ENCODE data around the gene IRX6. TPM values are rescaled to one million over a fixed set of nuclear protein-coding genes. Genes with fewer than 3 reads are reported as not detected.

Gene IRX6
- total RNA-seq, 1 experiment from 2014 or later = not detected

DNA sequence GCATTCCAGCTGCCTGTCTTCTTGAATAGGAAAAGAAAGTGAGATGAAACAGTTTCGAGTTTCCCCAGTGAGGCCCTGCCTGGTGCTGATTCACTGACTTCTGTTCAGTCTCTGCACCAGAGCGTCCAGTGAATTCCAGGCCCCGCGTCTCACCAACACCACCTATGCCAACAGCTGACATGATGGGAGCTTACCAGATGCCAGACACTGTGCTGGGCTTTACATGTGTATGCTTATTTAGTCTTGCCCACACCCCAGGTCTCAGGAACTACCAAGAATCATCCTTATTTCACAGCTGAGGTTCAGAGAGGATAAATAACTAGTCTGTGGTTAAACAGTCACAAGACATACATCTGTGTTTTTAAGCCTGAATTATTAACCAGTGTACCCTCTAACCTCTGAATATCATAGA, 29.1 kb upstream of the IRX6 start:
- no peak for DNase-seq
- Histone ChIP-seq H3K27me3 (ENCODE audit: control insufficient read depth, insufficient read depth, low read length) (no peaks in the 10 kb centered on the region), H3K36me3 (replicated peaks; ENCODE audit: control insufficient read depth, insufficient read depth, low read length) (no peaks in the 10 kb centered on the region), H3K4me3 (ENCODE audit: insufficient read depth, low read depth, low read length) (no peak overlapping the region)

GRCh38 chr16:55297062-55297909, 26.7 kb upstream of the IRX6 start:
- no peaks in the 10 kb centered on the region for H3K36me3 ChIP-seq (replicated peaks; ENCODE audit: control insufficient read depth, insufficient read depth, low read length)
- no peak overlapping the region for H3K4me3 ChIP-seq (ENCODE audit: insufficient read depth, low read depth, low read length)
- H3K27me3 ChIP-seq (ENCODE audit: control insufficient read depth, insufficient read depth, low read length) = no peaks in the 10 kb centered on the region
- no peak for DNase-seq

GRCh38 chr16:55297910-55298479, 26.0 kb upstream of the IRX6 start:
- Histone ChIP-seq H3K4me3 (ENCODE audit: insufficient read depth, low read depth, low read length) (no peak overlapping the region), H3K27me3 (ENCODE audit: control insufficient read depth, insufficient read depth, low read length) (no peaks in the 10 kb centered on the region), H3K36me3 (replicated peaks; ENCODE audit: control insufficient read depth, insufficient read depth, low read length) (no peaks in the 10 kb centered on the region)
- no peak for DNase-seq

DNA sequence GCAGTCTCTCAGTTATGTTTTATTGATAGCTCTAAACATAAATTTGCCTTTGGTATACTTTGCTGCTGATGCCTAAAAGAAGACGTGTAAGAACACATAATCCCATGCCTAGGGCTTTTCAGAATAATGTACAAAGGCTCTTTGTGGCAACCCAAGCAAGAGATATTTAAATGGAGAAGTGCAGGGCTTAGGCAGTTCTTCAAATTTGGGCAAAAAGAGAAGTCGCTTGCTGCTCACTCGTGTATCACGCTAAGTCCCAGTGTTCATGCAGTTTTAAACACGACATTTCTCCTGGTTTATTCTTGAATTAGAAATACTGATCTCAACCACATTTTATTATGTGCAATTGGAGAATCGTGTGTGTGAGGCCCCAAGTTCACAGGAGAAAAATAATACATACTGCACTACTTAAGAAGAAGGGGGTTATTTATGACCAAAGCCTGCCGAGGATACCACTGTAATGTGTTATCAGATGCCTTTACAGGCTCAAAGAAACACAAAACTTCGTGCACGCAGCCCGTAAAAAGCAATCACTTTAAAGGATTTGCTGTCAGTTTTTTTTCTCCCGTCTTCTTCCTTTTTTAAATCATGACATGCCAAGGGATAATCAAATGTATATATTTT, 22.5 kb upstream of the IRX6 start:
- DNase-seq = no peak
- Histone ChIP-seq H3K36me3 (replicated peaks; ENCODE audit: control insufficient read depth, insufficient read depth, low read length) (no peaks in the 10 kb centered on the region), H3K4me3 (ENCODE audit: insufficient read depth, low read depth, low read length) (no peak overlapping the region), H3K27me3 (ENCODE audit: control insufficient read depth, insufficient read depth, low read length) (no peaks in the 10 kb centered on the region; the same call in 1 of the 2 replicates)

- DNase-seq = no peak
- Histone ChIP-seq H3K4me3 (ENCODE audit: insufficient read depth, low read depth, low read length) (no peak overlapping the region), H3K27me3 (ENCODE audit: control insufficient read depth, insufficient read depth, low read length) (no peaks in the 10 kb centered on the region; the same call in 1 of the 2 replicates)
These were observed 21.4 kb upstream of the IRX6 start for GRCh38 chr16:55302635-55303034.

DNA sequence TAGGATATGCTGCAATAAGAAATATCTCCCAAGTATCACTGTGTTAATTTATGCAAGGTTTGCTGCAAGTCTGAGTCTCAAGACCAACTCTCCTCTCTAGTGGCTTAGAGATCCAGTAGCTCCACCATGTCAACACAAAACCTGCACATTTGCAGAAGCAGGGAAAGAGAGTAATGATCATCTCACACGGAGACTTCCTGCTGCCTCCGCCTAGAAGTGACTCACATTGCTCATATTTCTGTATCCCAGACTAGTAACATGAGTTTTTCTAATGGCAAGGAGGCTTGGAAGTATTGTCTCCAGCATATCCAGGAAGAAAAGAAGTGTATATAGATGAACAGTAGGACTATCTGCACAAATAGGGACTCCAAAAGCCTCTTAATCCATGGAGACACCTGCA, 15.0 kb upstream of the IRX6 start:
- DNase-seq = no peak
- no peaks in the 10 kb centered on the region for H3K36me3 ChIP-seq (replicated peaks; ENCODE audit: control insufficient read depth, insufficient read depth, low read length)
- H3K27me3 ChIP-seq (ENCODE audit: control insufficient read depth, insufficient read depth, low read length) = peaks cover 2% of the 10 kb centered on the region
- H3K4me3 ChIP-seq (ENCODE audit: insufficient read depth, low read depth, low read length) = no peak overlapping the region

More at GRCh38 chr16:55302635-55303034, 21.4 kb upstream of the IRX6 start:
- no peaks in the 10 kb centered on the region for H3K36me3 ChIP-seq (replicated peaks; ENCODE audit: control insufficient read depth, insufficient read depth, low read length)

DNA sequence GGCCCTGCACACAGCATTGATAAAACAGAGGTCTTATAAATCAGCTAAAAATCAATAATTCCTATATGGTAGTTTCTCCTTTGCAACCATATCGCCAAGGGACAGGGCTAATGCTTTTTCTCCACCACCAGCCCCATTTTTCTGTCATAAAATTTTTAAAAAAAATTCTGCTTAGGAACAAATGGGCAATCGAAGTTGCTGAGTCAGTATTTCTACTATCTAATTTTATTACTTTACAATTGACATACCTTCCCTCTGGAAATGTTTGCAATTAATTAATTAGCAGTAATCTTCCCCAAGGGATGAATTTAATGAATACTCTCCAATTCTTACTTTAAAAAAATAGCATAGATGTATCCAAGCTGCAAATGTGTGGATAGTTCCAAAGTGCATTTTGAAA, 1.7 kb upstream of the IRX6 start:
- H3K4me3 ChIP-seq (ENCODE audit: insufficient read depth, low read depth, low read length) = no peak overlapping the region
- DNase-seq = no peak
- H3K27me3 ChIP-seq (ENCODE audit: control insufficient read depth, insufficient read depth, low read length) = peaks cover 50% of the 10 kb centered on the region
- H3K36me3 ChIP-seq (replicated peaks; ENCODE audit: control insufficient read depth, insufficient read depth, low read length) = no peaks in the 10 kb centered on the region

GRCh38 chr16:55324285-55325079, 479 bp downstream of the IRX6 start:
- Histone ChIP-seq H3K4me3 (ENCODE audit: insufficient read depth, low read depth, low read length) (peak overlapping the region; percentile 59), H3K36me3 (replicated peaks; ENCODE audit: control insufficient read depth, insufficient read depth, low read length) (no peaks in the 10 kb centered on the region), H3K27me3 (ENCODE audit: control insufficient read depth, insufficient read depth, low read length) (peaks cover 71% of the 10 kb centered on the region)
- DNase-seq = peak; percentile 72

- peaks cover 77% of the 10 kb centered on the region for H3K27me3 ChIP-seq (ENCODE audit: control insufficient read depth, insufficient read depth, low read length)
- H3K4me3 ChIP-seq (ENCODE audit: insufficient read depth, low read depth, low read length) = peak overlapping the region; percentile 59
- DNase-seq = peak; percentile 55
- no peaks in the 10 kb centered on the region for H3K36me3 ChIP-seq (replicated peaks; ENCODE audit: control insufficient read depth, insufficient read depth, low read length)
These were observed 1.1 kb downstream of the IRX6 start for GRCh38 chr16:55325080-55325447.

DNA sequence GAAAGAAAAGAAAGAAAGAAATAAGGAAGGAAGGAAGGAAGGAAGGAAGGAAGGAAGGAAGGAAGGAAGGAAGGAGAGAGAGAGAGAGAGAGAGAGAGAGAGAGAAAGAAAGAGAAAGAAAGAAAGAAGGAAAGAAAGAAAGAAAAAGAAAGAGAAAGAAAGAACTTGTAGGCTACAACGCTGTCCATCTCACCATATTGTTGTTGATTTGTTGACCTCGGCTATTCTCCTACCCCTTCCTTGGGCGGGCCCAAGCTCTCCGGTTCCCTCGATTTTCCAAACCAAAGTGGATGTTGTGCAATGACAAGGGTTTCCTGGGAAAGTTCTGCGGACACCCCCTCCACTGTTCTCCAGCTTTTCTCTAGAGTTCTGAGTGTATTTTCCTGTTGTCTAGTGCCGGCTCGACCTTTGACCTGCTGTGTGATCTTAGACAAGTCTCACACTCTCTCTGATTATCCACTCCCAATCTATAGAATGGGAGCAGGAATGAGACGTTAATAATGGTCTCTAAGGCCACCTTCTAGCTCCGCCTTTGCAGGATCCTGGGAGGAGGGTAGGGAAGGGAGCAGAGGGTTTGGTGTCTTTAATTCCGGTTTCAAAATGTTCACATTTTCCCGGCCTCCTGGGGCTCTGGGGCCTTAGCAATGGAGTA, 1.6 kb downstream of the IRX6 start:
- no peak for DNase-seq
- no peaks in the 10 kb centered on the region for H3K36me3 ChIP-seq (replicated peaks; ENCODE audit: control insufficient read depth, insufficient read depth, low read length)

GRCh38 chr16:55326261-55327092, 2.5 kb downstream of the IRX6 start:
- Histone ChIP-seq H3K36me3 (replicated peaks; ENCODE audit: control insufficient read depth, insufficient read depth, low read length) (no peaks in the 10 kb centered on the region), H3K4me3 (ENCODE audit: insufficient read depth, low read depth, low read length) (no peak overlapping the region), H3K27me3 (ENCODE audit: control insufficient read depth, insufficient read depth, low read length) (peaks cover 91% of the 10 kb centered on the region)
- DNase-seq = peak; percentile 33

More for the DNA sequence above, 1.6 kb downstream of the IRX6 start:
- no peak overlapping the region for H3K4me3 ChIP-seq (ENCODE audit: insufficient read depth, low read depth, low read length)
- H3K27me3 ChIP-seq (ENCODE audit: control insufficient read depth, insufficient read depth, low read length) = peaks cover 82% of the 10 kb centered on the region

- H3K4me3 ChIP-seq (ENCODE audit: insufficient read depth, low read depth, low read length) = peak overlapping the region; percentile 12; the same call in 1 of the 2 replicates
These were observed 4.9 kb downstream of the IRX6 start for GRCh38 chr16:55328611-55329569.

More at GRCh38 chr16:55328611-55329569, 4.9 kb downstream of the IRX6 start:
- DNase-seq = peak; percentile 56
- H3K36me3 ChIP-seq (replicated peaks; ENCODE audit: control insufficient read depth, insufficient read depth, low read length) = no peaks in the 10 kb centered on the region
- peaks cover 96% of the 10 kb centered on the region for H3K27me3 ChIP-seq (ENCODE audit: control insufficient read depth, insufficient read depth, low read length)

Data from H7 (cell line).